Limb (tissue), 2 donors: ENCODE results near the gene PARN.
"Not testable (repeated sequence)": the region's sequence is repeated elsewhere in the genome, so short reads cannot be mapped to it uniquely, and the experiment has no call there.

Experiments
- DNase-seq, 2 donors: peaks; one replicate each; pipeline ENCODE4 v3.0.0-alpha.2; 2016; ENCODE audit errors: extremely low spot score in 2 of 2

PARN gene, protein sequence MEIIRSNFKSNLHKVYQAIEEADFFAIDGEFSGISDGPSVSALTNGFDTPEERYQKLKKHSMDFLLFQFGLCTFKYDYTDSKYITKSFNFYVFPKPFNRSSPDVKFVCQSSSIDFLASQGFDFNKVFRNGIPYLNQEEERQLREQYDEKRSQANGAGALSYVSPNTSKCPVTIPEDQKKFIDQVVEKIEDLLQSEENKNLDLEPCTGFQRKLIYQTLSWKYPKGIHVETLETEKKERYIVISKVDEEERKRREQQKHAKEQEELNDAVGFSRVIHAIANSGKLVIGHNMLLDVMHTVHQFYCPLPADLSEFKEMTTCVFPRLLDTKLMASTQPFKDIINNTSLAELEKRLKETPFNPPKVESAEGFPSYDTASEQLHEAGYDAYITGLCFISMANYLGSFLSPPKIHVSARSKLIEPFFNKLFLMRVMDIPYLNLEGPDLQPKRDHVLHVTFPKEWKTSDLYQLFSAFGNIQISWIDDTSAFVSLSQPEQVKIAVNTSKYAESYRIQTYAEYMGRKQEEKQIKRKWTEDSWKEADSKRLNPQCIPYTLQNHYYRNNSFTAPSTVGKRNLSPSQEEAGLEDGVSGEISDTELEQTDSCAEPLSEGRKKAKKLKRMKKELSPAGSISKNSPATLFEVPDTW

DNA sequence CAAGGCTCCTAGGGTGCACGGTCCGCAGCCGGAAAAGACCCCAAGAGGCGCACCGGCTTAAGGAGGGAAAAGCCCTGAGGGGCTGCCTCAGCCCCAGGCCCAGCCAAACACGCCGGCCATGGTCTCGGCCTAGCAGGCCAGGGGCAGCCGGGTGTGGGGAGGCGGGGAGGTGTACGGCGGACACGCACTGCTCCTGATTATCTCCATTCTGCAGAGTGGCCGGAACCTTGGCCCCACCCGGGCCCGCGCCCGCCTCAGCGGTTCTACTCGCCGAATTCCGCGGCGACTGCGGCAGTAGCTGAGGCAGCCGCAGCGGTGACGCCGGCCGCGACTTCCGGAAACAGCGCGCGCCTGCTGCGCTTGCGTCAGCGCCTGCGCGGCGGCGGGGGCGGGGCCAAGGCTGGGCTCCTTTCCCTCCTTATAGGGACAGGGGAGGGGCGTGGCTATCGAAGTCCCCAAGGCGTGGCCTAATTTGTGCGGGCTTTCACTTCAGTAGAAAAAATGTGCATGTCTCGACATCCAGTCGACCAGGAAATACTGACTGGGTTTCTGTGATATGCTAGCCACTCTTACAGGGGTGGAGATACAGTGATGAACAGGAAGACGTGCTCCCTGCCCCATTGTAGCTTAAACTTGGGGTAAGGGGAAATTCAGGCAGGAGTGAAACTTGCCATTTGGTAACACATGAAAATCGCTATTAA is at the start of gene PARN:
Gene PARN, minus strand, starts transcription at position 342 of the 701 bp plus-strand sequence. Its CDS starts 135 bp downstream, at position 207.
- DNase-seq: peak; percentile 96 to 97

DNA sequence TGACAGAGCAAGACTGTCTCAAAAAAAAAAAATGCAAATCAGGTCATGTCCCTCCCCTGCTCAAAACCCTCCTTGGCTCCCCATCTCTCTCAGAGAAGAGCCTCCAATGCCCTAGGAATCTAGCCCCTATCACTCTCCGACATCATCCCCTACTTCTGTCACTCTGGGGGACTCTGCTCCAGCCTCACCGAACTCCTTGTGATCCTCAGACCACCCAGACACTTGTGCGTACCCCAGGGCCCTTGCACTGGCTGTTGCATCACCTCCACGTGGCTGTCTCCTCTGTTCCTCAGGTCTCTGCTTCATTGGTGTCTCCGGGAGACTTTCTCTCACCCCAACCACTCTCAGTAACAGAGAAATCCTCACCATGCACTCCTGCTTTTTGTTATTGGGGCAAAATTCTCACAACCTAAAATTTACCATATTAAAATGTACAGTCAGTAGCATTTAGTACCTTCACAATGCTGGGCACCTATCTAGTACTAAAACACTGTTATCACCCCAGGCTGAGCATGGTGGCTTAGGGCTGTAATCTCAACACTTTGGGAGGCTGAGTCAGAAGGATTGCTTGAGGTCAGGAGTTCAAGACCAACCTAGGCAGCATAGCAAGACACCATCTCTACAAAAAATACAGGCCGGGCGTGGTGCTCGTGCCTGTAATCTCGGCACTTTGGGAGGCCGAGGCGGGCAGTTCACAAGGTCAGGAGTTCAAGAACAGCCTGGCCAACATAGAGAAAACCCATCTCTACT is 48.9 kb upstream of the PARN start:
- DNase-seq: no peak

DNA sequence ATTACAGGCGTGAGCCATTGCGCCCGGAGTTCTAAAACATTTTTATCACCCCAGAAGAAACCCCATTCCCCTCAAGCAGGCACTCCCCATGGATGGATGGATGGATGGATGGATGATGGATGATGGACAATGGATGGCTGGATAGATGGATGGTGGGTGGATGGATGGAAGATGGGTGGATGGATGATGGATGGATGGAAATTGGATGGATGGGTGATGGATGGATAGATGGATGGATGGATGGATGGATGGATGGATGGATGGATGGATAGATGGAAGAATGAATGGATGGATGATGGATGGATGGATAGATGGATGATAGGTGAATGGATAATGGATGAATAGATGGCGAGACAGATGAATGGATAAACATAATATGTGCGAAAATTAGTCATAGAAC is 47.6 kb upstream of the PARN start:
- no peak for DNase-seq

DNA sequence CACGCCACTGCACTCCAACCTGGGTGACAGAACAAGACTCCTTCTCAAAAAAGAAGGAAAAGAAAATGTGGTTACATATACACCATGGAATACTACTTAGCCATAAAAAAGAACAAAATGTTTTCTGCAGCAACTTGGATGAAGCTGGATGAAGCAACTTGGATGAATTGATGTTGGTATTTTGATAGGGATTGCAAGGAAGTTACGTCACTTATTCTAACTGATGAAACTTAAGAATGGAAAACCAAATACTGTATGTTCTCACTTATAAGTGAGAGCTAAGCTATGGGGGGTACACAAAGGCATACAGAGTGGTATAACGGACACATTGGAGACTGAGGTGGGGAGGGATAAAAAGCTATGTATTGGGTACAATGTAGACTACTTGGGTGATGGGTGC is 46.6 kb upstream of the PARN start:
- DNase-seq: no peak

DNA sequence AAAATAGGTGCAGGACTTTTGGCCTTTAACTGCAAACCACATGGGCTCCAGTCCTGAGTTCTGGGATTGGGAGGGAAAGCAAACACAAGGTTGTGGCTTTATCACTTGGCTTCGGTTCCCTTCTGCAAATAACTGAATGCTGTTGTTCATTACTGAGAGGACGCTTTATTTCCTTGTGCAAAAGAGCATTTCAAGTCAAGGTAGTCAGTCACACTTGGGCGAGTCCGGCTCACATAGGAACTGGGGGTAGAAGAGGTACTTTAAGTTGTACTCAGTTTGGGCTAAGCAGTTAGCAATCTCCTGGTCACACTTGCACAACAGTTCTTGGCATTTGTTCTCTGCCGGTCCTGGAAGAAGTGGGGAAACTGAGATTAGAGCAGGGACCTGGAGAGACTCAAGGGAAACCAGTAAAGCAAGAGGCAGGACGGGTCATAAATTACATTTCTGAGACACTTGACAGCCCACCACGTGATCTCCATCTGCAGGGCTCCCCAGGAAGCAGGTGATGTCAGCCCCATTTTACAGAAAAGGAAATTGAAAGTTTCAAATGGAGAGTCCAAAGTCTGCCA is 42.4 kb upstream of the PARN start:
- DNase-seq: no peak

DNA sequence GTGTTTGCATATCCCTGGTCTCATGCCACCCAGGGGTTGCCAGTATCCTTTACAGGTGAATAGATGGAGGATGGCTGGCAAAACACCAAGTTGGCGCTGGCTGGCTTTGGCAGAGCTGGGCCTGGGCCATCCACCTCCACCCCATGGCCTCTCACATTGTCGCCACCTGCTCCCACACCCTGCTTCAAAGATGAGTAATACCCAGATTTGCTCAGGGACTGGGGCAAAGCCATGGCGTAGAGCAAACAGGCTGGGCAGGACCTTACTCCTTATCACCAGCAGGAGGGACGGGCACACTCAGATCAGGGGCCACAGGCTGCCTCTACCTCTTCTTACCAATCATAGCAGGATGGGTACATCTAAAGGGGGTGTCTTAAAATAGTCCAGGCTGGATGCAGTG is 39.7 kb upstream of the PARN start:
- no peak for DNase-seq

DNA sequence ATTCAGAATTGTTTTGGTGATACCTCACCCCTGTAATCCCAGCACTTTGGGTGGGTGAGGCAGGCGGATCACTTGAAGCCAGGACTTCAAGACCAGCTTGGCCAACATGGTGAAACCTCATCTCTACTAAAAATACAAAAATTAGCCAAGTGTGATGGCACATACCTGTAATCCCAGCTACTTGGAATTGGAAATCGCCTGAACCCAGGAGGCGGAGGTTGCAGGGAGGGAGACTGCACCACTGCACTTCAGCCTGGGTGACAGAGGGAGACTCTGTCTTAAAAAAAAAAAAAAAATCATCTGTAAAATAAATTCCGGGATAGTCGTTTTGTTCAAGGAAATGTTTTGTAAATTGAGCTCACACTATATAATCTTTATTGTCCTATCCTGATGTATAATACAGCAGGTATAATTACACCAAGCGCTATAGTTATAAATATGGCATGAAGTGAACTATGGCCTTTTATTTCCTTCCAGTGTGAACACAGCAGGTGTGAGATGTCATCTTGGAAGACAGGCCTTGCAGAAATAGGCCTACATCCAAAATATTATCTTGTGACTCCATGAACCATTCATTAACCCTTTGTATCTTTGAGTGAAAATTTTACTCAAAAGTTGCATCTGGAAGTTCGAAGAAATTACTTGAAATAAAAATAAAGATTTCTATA is 38.6 kb upstream of the PARN start:
- DNase-seq: no peak

DNA sequence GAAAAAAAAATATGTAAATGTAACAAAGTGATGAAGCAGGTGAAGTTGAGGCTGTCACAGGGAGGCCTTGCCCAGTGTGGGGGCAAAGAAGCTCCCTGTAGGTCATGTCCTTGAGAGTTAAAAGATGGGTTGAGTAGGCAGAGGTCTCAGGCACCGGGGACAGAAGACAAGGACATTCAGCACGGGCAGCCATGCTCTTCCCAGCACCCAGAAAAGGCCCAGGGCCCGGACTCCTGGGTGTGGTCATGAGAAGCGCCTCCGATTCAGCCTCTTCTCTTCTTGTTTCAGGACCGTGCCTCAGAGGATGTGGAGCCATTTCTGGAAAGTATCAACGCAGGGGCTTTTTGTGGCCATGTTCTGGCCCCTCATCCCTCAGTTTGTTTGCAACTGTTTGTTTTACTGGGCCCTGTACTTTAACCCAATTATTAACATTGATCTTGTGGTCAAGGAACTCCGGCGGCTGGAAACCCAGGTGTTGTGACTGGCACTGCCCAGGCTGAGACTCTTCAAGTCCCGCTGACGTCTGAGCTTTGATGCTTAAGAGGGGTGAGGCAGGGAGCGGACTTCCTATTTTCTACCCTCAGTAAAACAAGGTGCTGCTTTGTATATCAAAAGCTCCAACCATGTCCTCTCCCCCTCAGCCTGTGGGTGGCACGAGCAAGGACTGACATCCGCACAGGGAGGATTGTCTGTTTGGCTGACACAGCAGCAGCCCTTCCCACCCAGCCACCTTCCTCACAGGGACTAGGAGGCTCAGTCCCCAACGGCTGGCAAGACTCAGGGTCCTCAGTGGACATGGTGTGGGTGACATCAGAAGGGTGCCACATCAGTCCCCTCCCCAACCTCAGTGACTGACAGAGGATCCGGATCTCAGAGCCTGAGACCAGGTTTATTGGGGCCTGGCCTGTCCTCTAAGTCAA is 37.5 kb upstream of the PARN start:
- no peak for DNase-seq

DNA sequence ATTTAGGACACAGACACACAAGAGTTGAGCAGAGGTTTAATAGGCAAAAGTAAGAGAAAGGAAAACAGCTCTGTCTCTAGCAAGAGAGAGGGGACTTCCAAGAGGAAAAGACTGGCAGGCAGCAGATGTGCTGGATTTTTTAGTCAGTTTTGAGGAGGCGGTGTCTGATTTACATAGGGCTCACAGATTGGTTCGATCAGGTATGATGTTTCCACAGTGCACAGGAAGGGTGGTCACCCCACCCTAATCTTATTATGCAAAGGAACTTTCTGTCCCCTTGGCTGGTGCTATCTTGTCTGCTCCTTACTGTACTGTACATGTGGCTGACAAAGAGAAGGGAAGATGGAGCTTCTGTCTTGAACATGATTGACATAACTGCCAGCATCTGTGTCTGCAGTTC is 28.0 kb upstream of the PARN start:
- no peak for DNase-seq

DNA sequence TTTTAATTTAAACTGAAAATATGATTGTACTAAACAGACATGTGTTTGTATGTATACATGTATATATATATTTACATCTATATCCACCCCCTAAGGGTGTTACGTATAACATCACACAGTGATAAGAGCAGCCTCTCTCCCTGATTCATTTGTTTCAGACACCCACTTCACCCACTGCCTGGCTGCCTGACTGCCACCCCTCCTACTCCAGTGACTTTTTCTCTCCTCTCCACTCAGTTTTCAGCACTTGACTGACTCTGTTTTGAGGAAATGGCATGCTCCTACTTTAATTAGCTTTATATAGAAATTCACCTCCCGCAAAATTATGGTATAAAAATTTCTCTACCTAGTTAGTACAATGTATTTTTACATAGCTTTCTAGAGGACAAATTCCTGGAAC is 22.7 kb upstream of the PARN start:
- DNase-seq: no peak

DNA sequence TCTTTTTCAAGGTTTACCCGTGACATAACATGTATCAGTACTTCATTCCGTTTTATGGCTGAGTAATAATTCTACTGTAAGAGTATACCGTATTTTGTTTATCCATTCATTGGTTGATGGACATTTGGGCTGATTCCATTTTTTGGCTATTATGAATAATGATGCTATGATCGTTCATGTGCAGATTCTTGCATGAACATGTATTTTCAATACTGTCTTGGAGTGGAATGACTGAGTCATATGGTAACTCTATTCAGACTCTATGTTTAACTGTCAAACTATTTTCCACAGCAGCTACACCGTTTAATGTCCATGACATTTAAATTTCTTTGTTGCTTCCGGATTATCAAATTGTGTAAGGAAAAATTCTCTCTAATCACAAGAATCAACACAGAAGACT is 20.6 kb upstream of the PARN start:
- no peak for DNase-seq

DNA sequence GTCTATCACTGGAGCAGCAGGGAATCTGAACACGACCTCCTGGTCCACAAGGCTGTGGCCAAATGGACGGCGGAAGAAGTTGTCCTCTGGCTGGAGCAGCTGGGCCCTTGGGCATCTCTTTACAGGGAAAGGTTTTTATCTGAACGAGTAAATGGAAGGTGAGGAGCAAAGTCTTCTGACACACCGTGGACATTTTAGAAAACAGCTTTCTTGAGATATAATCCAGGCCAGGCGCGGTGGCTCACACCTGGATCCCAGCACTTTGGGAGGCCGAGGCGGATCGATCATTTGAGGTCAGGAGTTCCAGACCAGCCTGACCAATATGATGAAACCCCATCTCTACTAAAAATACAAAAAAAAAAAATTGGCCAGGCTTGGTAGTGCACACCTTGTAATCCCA is 19.8 kb upstream of the PARN start:
- DNase-seq: no peak

DNA sequence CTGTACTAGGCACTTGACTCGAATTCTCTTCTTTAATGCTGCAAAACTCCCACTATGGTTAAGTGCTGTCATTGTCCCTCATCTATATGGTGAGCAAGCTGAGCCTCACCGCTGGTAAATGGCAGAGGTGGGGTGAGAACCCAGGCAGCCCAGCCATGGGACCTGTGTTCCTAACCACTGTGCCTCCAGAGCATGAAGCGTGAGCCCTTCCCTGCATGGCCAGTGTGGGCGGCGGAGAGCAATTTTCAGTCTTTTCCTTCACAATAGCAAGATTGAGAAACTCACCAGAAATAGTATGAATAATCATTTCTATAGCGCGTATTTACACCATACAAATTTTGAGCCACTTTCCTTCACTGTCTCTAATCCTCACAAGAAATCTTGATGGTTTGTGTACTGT is 11.9 kb upstream of the PARN start:
- DNase-seq: no peak

DNA sequence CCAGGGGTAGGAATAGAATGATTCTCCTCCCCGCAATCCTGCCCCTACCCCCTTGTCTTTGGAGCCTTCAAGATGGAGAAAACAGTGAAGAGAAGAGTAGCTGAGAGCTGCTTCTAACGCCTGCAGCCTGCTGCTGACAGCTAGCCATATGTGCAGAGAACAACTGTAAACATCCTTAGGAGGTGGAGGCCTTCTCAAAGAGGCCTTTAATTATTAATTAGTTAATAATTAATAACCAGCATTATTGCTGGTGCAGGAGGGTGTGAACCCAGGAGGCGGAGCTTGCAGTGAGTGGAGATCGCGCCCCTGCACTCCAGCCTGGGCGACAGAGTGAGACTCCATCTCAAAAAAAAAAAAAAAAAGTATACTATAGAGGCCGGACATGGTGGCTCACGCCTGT is 11.1 kb upstream of the PARN start:
- no peak for DNase-seq

DNA sequence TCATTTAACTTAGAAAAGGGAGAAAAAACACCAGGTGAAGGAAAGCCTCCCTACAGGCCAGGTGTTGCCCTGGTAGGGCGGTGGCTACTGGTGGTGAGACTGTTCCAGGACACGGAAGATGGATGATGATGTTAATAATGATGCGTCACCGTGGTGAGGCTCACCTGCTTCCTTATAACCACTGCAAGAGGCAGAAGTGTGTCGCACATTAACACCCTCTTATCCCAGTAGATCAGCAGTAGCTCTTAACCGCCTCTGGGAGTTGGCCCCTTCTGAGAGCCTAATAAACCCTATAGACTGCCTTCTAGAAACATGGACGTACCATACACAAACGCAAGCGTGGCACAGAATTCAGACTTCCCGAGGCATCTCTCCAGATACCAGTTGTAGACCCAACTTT is 10.5 kb upstream of the PARN start:
- no peak for DNase-seq

DNA sequence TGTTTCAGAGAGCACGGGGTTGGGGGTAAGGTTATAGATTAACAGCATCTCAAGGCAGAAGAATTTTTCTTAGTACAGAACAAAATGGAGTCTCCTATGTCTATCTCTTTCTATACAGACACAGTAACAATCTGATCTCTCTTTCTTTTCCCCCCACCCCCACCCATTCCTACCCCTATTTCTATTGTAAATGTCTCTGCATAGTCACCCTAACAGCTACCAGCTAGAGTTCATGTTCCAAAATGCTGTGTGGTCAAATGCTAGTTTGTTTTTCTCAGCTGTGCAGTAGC is 6.8 kb upstream of the PARN start:
- not testable (repeated sequence) for DNase-seq

DNA sequence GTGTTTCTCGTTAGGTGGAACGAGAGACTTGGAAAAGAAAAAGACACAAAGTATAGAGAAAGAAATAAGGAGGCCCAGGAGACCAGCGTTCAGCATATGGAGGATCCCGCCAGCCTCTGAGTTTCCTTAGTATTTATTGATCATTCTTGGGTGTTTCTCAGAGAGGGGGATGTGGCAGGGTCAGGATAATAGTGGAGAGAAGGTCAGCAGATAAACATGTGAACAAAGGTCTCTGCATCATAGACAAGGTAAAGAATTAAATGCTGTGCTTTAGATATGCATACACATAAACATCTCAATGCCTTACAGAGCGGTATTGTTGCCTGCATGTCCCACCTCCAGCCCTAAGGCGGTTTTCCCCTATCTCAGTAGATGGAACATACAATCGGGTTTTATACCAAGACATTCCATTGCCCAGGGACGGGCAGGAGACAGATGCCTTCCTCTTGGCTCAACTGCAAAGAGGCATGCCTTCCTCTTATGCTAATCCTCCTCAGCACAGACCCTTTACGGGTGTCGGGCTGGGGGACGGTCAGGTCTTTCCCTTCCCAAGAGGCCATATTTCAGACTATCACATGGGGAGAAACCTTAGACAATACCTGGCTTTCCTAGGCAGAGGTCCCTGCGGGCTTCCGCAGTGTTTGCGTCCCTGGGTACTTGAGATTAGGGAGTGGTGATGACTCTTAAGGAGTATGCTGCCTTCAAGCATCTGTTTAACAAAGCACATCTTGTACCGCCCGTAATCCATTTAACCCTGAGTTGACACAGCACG is 6.3 kb upstream of the PARN start:
- DNase-seq: not testable (repeated sequence)

DNA sequence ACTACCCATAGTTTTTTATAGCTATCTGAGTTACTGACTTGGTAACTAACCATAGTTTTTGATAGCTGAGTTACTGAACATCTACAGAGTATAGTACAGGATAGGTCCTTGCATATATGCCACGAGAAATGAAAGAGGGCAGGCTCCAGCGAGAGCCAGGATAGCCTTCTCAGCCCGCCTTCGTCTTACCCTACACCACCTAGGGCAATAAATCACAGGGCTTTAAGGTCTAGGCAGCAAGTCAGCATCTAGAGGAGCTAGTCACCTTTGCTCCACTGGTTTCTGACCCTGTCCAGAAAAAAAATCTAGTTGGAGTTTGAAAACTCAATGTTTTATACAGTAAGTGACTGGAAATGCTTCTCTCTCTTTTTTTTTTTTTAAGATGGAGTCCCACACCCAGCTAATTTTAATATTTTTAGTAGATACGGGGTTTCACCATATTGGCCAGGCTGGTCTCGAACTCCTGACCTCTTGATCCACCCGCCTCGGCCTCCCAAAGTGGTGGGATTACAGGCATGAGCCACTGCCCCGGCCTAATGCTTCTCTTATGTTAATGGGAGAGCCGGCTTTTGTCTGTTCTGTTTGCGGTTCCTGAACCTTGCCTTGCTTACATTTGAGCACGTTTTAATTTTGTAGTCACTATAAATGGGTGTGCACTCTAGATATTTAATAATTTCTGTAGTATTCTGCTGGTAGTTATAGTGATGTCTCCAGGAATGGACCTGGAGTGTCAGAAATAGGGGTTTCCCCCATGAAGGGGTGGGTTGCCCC is 5.5 kb upstream of the PARN start:
- DNase-seq: no peak

DNA sequence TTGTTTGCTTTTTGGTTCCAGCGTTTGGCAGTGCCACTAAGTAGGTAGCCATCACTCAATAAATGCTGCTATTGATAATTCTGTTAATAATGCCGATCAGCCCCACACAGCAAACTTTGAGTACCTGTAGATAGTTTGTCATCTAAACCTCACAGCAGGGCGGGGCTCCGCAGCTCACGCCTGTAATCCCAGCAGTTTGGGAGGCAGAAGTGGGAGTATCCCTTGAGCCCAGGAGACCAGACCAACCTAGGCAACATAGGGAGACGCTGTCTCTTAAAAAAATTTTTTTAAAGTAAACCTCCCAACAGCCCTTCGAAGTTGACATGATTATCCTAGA is 4.3 kb upstream of the PARN start:
- DNase-seq: no peak
